Gastrocnemius medialis (tissue), 4 donors: ENCODE results near the gene ELAVL2. TPM values are rescaled to one million over a fixed set of nuclear protein-coding genes. Genes with fewer than 3 reads are reported as not detected.

Source experiments
- ATAC-seq, 2 donors: fragments of 150-250 bp; one replicate each; pipeline ENCODE4 v1.9.1; 2016
- DNase-seq, 2 donors: peaks; one replicate each; pipeline ENCODE4 v3.0.0-alpha.2; 2019
- H3K27ac ChIP-seq, 4 donors: fragments of 200-600 bp; sonication (generic); 1 replicate in 1 of 4; 2 replicates in 3 of 4; pipeline ENCODE4 v1.5.1; 2016 to 2018; ENCODE audit warnings: mild to moderate bottlenecking in 2 of 4, moderate library complexity in 1 of 4
- H3K27me3 ChIP-seq, 3 donors: fragments of 200-600 bp; sonication (generic) in 2 of 3; 1 replicate in 1 of 3; 2 replicates in 2 of 3; pipeline versions ENCODE4 v1.5.1 to v1.6.0; 2016 to 2019; ENCODE audit warnings: mild to moderate bottlenecking in 1 of 3, moderate library complexity in 1 of 3
- H3K36me3 ChIP-seq, 2 donors: fragments of 200-600 bp; sonication (generic) in 1 of 2; one replicate each; pipeline ENCODE4 v1.5.1; 2017 to 2018
- H3K4me1 ChIP-seq, 2 donors: fragments of 200-600 bp; sonication (generic) in 1 of 2; one replicate each; pipeline ENCODE4 v1.5.1; 2016 to 2017; ENCODE audit warnings: mild to moderate bottlenecking in 2 of 2
- H3K4me3 ChIP-seq, 4 donors: fragments of 200-600 bp; sonication (generic) in 3 of 4; 1 replicate in 1 of 4; 2 replicates in 3 of 4; pipeline ENCODE4 v1.5.1; 2016 to 2019; ENCODE audit warnings: mild to moderate bottlenecking in 2 of 4
- H3K9me3 ChIP-seq, 3 donors: fragments of 200-600 bp; sonication (generic) in 2 of 3; 1 replicate in 1 of 3; 2 replicates in 2 of 3; pipeline ENCODE4 v1.5.1; 2016 to 2019
- CTCF ChIP-seq, 5 experiments: fragments of 450-650 bp in 3 of 5; fragments of 200-600 bp in 2 of 5; sonication (generic) in 2 of 5; IDR thresholded peaks in 4 of 5; conservative IDR thresholded peaks in 1 of 5; 1 replicate in 4 of 5; 2 replicates in 1 of 5; pipeline ENCODE4 v1.5.1; 2016 to 2019; ENCODE audit warnings: antibody characterized with exemption in 5 of 5, mild to moderate bottlenecking in 3 of 5, moderate library complexity in 3 of 5
- POLR2A ChIP-seq, 2 donors: fragments of 450-650 bp; IDR thresholded peaks; one replicate each; pipeline ENCODE4 v1.6.1; 2017; ENCODE audit warnings: antibody characterized with exemption in 2 of 2, mild to moderate bottlenecking in 2 of 2, moderate library complexity in 2 of 2
- in situ Hi-C, 4 donors: fragments of 200-750 bp; cut with MboI; loops; one replicate each; pipeline versions ENCODE4 v1.15.0 to v1.8.0; 2017; ENCODE audit warnings: low sequenced_read_pairs in 4 of 4
- intact Hi-C: fragments of 100-400 bp; cut with DNase I; formaldehyde crosslinking; loops from one replicate; pipeline ENCODE4 v1.15.1; 2023; ENCODE audit warnings: low total_unique reads
- total RNA-seq, 4 donors: library from RNA; depleted of rRNA; stranded (reverse); fragments of >200 nt; gene quantifications; one replicate each; pipeline versions ENCODE4 v1.1.0 to v1.2.3, GENCODE V29; 2016

ELAVL2 gene
- total RNA-seq, 4 donors from 2014 or later, result not detected

- Histone ChIP-seq H3K9me3 (no peaks in the 10 kb centered on the region), H3K27ac (peak overlapping the region in 1 of 4 donors; percentile 12), H3K4me3 (no peak overlapping the region), H3K4me1 (peaks cover 0 to 6% of the 10 kb centered on the region in 2 donors), H3K27me3 (no peaks in the 10 kb centered on the region), H3K36me3 (no peaks in the 10 kb centered on the region)
- in situ Hi-C loops, result no loop called here
- no peak for TF ChIP-seq CTCF (IDR thresholded peaks at IDR 0.05 in 4 of 5, conservative IDR thresholded peaks at IDR 0.05 in 1 of 5)
- no peak for TF ChIP-seq POLR2A (IDR thresholded peaks at IDR 0.05)
- intact Hi-C loops, result no loop called here
- ATAC-seq (no peak), DNase-seq (no peak)
Measured at GRCh38 chr9:23682352-23682751, 143.7 kb downstream of the ELAVL2 start.

GRCh38 chr9:23677446-23677845 is 148.6 kb downstream of the ELAVL2 start:
- Histone ChIP-seq H3K4me1 (no peaks in the 10 kb centered on the region), H3K27me3 (no peaks in the 10 kb centered on the region), H3K4me3 (no peak overlapping the region), H3K9me3 (no peaks in the 10 kb centered on the region), H3K36me3 (no peaks in the 10 kb centered on the region), H3K27ac (no peak overlapping the region)
- no peak for ATAC-seq
- TF ChIP-seq CTCF (IDR thresholded peaks at IDR 0.05 in 4 of 5, conservative IDR thresholded peaks at IDR 0.05 in 1 of 5) (no peak), POLR2A (IDR thresholded peaks at IDR 0.05) (no peak)
- intact Hi-C loops, result no loop called here
- DNase-seq, result no peak
- in situ Hi-C loops, result no loop called here

GRCh38 chr9:23674016-23674585 is 151.9 kb downstream of the ELAVL2 start:
- H3K4me1 ChIP-seq, result no peaks in the 10 kb centered on the region
- in situ Hi-C loops, result no loop called here
- H3K9me3 ChIP-seq, result no peaks in the 10 kb centered on the region
- no peak for DNase-seq
- TF ChIP-seq CTCF (IDR thresholded peaks at IDR 0.05 in 4 of 5, conservative IDR thresholded peaks at IDR 0.05 in 1 of 5) (no peak), POLR2A (IDR thresholded peaks at IDR 0.05) (no peak)
- intact Hi-C loops, result no loop called here
- ATAC-seq, result no peak
- H3K27ac ChIP-seq, result no peak overlapping the region
- H3K36me3 ChIP-seq, result no peaks in the 10 kb centered on the region
- H3K27me3 ChIP-seq, result no peaks in the 10 kb centered on the region
- H3K4me3 ChIP-seq, result no peak overlapping the region

DNA sequence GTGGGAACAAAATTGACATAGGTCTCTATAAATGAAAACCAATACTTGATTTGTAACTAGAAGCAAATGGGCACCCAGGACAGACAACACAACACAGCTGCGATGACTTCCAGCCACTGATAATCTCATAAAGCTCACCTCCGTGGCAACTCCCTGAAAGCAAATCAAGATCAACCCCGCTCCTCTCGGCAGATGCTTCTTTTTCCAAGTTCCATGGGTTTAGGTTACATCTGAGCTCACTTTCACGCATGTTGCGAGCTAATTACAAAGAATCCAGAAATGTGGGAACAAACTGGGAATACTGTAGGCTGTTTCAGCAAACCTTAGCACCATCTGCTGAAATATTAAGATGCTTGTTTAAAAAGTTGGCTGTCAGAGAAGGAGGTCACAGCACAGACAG is 153.9 kb downstream of the ELAVL2 start:
- Histone ChIP-seq H3K4me3 (no peak overlapping the region), H3K36me3 (no peaks in the 10 kb centered on the region), H3K4me1 (no peaks in the 10 kb centered on the region), H3K27me3 (no peaks in the 10 kb centered on the region), H3K9me3 (no peaks in the 10 kb centered on the region), H3K27ac (no peak overlapping the region)
- ATAC-seq, result no peak
- TF ChIP-seq CTCF (IDR thresholded peaks at IDR 0.05 in 4 of 5, conservative IDR thresholded peaks at IDR 0.05 in 1 of 5), result no peak
- no peak for TF ChIP-seq POLR2A (IDR thresholded peaks at IDR 0.05)
- in situ Hi-C loops (no loop called here), intact Hi-C loops (no loop called here)
- no peak for DNase-seq

GRCh38 chr9:23669776-23670175 is 156.3 kb downstream of the ELAVL2 start:
- Histone ChIP-seq H3K36me3 (no peaks in the 10 kb centered on the region), H3K4me1 (no peaks in the 10 kb centered on the region), H3K27me3 (no peaks in the 10 kb centered on the region), H3K9me3 (no peaks in the 10 kb centered on the region), H3K4me3 (no peak overlapping the region), H3K27ac (no peak overlapping the region)
- in situ Hi-C loops, result no loop called here
- intact Hi-C loops, result no loop called here
- no peak for TF ChIP-seq CTCF (IDR thresholded peaks at IDR 0.05 in 4 of 5, conservative IDR thresholded peaks at IDR 0.05 in 1 of 5)
- ATAC-seq, result no peak
- no peak for DNase-seq
